GM21381 (cell line): ENCODE measurements around the gene TNNC2.
"Not testable (repeated sequence)": the region's sequence is repeated elsewhere in the genome, so short reads cannot be mapped to it uniquely, and the experiment has no call there.

ENCODE experiments used
- ATAC-seq: cut with Tn5 transposase; IDR thresholded peaks from one replicate; pipeline ENCODE4 v1.9.1; 2021; ENCODE audit warnings: mild to moderate bottlenecking, moderate library complexity; ENCODE audit not compliant: unreplicated experiment

TNNC2 gene

DNA sequence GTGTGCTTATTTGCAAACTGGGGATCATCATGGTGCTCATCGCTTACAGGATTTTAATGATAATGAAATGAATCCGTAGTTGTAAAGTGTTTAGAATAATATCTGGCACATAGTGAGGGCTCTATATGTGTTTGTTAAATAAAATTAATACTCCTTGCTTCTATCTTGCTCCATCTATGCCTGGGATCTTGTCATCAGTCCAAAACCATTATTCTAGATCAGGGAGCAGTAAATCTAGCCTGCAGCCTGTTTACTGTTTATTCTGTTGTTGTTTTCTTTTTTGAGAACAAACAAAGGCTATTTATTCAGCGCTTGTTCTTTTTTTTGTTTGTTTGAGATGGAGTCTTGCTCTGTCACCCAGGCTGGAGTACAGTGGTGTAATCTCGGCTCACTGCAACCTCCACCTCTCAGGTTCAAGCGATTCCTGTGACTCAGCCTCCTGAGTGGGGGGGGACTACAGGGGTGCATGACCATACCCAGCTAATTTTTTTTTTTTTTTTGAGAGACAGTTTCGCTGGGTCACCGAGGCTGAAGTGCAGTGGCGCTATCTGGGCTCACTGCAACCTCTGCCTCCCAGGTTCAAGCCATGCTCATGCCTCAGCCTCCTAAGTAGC, 22.0 kb upstream of the TNNC2 start:
- no peak for ATAC-seq

DNA sequence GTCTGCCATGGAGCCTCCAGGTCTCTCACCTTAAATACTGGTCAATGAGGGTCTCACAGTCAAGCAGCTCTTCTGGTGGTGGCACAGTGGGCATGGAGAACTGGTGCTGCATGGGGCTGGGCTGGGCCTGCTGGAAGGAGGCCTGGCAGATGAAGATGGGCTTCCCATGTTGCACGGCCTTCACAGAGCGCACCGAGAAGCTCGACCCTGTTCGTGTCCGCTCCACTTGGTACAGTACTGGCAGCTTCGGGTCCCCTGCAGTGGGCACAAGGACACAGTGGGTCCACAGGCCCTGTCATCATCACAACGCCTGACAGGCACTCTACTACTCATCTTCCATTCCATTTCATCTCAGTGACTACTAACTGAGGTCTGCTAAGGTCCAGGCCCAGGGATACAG, 21.3 kb upstream of the TNNC2 start:
- no peak for ATAC-seq

DNA sequence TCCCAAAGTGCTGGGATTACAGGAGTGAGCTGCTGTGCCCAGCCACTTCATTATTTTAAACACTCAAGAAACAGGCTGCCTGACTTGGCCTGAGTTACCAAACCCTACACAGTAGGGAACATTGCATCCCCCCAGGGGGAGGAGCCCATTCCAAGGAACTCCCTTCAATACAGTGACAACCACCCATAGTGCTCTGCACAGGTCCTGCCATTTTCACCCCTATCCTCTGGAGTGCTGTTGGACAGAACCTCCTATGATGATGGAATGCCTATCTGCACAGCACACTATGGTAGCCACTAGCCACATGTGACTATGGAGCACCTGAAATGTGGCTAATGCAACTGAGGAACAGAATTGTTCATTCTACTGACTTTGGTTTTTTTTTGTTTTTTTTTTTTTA, 18.3 kb upstream of the TNNC2 start:
- ATAC-seq: no peak

DNA sequence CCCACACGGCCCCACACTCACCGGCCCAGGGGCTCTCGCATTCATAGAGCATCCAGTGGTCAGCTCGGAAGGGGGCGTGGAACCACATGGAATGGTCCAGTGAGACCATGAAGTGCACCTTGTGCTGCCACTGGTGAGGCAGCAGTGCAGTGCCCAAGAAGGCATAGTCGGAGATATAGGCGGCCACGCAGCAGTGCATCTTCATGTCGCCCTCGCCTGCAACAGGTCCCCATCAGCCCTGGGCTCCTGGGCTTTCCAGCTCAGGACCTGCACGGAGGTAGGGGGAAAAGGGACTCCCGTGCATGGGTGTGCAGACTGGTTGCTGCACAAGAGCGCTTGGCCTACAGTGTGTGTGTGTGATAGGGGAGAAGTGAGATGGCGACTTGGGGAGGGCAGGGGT, 16.4 kb upstream of the TNNC2 start:
- ATAC-seq: no peak

DNA sequence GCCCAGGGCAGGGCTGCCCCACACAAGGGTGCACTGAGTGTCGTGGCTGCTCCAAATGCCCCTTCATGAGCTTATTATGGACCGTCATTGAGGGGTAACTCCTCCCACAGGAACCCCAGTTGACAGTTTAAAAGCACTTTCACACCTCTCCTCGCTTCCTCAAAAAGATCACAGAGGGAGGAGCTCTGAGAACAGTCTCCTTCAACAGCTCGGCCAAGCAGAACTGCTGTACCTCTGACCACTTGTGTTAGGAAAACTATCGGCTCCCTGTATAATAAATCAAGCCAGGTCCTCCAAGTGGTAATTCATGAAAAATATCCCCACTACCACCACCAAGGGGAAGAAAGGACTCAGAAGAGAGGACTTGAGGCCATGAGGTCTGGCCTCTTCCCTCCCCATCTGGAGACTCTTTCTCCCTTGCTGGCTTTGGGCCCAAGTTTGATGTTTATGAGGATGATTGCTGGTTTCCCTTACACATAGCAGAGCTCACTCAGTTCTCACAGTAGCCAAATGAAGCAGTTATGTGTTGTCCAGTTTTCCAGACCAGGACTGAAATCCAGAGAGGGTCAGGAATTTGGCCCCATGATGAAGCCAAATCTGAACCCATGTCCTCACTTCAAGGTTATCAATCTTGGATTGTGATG, 15.2 kb upstream of the TNNC2 start:
- ATAC-seq: peak; percentile 71

DNA sequence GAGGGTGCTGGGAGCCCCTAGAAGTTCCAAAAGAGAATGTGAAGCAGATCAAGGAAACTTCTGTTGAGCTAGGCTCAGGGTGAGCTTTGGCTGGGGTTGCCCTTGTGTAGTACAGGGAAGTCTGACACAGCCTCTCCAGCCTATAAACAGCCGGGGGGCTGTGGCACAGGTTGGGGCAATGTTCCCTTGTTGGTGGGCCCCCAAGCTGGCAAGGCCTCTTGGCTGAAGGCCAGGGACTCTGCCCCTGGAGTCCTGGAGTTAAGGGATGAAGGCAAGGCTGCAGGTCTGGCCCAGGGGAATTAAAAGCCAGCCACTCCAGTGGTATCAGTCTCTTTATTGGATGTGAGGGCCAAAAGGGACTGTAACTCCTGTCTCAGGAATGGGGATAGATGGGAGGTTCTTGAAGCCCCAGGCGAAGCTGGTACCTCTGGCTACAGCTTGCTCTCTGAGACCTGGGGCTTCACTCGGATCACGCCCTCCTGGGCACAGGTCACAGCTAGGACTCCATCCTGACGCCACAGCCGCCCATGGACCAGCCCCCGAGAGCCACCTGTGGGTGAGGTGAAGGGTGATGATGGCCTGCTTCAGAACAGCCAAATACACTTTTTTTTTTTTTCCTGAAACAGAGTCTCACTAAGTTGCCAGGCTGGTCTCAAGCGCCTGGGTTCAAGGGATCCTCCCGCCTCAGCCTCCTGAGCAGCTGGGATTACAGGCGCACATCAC, 14.5 kb upstream of the TNNC2 start:
- no peak for ATAC-seq

DNA sequence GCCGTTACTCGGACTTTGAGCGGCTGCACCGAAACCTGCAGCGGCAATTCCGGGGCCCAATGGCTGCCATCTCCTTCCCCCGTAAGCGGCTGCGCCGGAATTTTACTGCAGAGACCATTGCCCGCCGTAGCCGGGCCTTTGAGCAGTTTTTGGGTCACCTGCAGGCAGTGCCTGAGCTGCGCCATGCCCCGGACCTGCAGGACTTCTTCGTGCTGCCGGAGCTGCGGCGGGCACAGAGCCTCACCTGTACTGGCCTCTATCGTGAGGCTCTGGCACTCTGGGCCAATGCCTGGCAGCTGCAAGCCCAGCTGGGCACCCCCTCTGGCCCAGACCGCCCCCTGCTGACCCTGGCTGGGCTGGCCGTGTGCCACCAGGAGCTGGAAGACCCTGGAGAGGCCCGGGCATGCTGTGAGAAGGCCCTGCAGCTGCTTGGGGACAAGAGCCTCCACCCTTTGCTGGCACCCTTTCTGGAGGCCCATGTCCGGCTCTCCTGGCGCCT, 13.6 kb upstream of the TNNC2 start:
- ATAC-seq: no peak

DNA sequence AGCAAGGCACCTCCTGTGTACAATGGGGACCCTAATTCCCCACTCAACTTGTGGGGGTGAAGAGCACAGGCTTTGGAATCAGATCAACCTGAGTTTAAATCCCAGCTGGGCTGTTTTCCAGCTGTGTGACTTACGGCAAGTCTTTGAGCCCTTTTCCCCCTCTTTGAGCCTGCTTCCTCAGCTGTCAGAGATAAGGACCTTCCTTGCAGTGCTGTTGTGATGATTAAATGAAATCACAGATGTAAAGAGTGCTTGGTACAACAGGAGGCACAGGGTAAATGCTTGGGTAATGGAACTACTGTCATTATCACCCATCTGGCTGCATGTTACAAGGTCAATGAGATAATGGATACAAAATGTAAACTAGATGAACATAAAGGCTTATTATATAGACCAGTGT, 9.7 kb upstream of the TNNC2 start:
- ATAC-seq: no peak

DNA sequence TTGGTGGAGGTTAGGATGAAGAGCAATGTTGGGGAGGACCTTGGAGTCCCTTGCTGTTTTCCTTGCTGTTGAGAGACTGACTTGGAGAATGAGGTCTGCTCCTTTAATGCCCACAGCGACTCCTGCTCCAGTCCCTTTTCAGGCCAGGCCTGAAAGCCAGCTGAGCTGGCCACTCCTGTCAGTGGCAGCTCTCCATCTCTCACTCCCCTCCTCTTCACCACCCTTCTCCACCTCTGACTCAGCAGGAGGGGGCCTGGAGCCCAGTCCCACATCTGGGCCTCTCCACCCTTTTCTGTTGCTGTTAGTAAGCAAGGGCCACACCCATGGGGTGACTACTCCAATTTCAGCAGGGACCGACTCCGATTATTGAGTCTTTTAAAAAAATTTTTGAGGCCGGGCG, 8.7 kb upstream of the TNNC2 start:
- no peak for ATAC-seq

DNA sequence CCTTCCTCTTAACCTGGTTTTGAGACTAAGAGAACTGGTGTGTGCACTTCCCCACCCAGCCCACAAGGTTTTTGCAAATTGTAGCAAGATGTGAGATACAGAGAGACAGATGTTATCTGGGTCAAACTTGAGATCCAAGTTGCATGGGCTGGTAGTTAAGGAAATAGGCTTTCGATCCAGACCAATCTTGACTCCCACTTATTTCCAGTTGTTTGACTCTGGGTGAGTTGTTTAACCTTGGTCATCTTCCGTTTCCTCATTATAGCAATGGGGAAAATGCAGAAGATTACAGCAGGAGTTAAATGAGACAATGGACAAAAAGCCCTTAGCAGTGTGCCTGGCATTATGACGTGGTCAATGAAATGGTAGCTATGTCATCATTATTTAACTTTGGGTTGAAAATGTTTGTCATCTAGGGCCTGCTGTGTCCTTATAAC, 8.2 kb upstream of the TNNC2 start:
- no peak for ATAC-seq

DNA sequence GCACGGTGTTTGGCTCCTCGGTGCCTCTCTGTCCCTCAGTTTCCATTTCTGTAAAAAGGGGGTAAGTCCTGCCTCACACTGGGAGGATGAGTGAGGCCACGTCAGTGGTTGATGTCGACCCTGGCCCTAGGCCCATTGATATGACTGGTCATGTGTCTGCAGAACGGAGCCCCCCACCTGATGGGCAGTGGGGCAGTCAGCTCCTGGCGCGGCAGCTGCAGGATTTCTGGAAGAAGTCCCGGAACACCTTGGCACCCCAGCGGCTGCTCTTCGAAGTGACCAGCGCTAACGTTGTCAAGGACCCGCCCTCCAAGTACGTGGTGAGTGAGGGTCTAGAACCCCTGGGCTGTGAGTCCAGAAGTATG, 7.7 kb upstream of the TNNC2 start:
- ATAC-seq: no peak

DNA sequence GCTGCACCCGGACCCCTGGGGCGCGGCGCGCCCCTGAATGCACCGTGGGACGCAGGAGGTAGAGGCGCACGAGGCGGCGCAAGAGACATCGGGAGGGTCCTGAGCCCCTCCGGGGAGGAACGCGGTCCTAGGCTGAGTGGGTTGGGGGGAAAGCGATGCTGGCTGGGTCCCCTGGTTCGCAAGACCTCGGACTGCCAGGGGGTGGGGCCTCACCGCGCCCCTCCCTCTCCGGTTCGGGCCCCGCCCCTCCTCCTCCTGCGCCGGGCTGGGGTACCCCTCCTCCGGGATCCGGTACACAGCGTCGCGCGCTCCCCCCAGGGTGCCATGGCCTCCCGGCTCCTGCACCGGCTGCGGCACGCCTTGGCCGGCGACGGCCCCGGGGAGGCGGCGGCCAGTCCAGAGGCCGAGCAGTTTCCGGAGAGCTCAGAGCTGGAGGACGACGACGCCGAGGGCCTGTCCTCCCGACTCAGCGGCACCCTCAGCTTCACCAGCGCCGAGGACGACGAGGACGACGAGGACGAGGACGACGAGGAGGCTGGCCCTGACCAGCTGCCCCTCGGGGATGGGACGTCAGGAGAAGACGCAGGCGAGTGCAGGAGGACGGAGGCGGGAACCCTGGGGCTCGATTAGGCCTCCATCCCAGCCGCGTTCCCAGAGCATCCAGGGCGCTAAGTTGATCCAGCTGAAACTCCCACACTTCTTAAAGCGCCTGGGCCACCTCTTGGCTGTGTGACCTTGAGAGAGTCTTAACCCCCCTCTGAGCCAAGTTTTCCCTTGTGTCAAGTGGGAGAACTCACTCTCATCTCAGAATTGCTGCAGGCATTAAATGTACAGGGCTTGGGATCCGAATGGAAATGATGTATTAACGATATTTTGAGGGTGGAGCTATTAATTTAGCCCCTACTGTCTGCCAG, 7.0 kb upstream of the TNNC2 start:
- no peak for ATAC-seq

DNA sequence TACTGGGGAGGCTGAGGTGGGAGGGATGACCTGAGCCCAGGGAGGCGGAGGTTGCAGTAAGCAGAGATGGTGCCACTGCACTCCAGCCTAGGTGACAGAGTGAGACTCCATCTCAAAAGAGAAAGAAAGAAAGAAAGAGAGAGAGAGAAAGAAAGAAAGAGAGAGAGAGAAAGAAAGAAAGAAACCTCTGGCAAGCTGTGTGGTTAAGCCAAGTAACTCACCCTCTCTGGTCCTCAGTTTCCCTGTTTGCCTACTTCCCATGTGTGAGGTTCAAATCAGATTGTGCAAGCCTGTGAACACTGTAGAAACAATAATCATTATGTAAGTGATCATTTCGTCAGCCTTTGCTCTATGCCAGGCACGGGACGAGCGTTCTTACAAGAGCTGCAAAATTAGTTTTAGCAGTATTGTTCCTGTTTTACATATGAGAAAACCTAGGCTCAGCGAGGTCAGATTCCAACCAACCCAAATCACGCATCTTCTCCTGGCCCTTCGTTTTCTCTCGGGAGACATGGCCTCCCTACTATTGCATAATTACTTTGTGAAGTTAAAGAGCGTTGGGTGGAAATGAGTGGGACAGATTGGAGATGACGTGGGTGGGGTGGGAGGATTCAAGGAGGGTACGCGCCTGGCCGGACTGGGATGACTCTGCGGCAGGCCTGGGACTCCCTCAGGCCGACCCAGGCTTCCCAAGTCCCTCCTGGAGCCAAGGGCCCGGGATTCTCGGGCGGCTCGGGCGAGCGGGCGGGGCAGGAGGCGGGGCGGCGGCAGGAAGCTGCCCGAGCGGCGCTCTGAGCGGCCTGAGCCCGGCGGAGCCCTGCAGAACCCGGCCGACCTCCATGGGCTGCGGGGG, 6.1 kb upstream of the TNNC2 start, which contains the start of gene SNX21:
Gene SNX21, plus strand, starts transcription at position 770 of the 853 bp plus-strand sequence. CDS start 121 bp downstream, outside the sequence.
- ATAC-seq: no peak

DNA sequence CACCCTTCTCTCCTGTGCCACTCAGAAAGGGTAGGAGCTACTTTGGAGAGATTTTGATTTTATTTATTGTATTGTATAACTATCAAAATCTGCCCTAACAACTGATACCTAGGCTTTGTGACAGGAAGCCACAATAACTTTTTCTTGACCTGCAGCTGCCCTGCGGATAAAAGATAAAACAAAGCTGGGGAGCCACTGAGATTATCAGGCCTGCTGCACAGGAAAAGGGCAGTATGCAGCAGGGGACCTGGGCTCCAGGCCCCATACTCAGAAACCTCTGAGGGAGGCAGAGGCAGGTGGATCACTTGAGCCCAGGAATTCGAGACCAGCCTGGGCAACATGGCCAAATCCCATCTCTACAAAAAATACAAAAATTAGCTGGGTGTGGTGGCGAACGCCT, 5.5 kb upstream of the TNNC2 start:
- ATAC-seq: no peak

DNA sequence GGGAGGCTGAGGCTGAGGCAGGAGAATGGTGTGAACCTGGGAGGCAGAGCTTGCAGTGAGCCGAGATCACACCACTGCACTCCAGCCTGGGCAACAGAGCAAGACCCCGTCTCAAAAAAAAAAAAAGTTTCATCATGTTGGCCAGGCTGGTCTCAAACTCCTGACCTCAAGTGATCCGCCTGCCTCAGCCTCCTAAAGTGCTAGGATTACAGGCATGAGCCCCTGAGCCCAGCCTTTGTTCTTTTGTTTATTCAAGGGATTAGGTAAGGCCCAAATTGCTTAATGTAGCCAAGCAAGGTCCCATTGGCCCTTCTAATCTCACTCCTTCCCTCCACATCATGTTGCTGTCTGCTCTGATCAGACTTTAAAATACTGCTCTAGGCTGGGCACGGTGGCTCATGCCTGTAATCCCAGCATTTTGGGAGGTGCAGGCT, 2.6 kb upstream of the TNNC2 start:
- ATAC-seq: not testable (repeated sequence)

DNA sequence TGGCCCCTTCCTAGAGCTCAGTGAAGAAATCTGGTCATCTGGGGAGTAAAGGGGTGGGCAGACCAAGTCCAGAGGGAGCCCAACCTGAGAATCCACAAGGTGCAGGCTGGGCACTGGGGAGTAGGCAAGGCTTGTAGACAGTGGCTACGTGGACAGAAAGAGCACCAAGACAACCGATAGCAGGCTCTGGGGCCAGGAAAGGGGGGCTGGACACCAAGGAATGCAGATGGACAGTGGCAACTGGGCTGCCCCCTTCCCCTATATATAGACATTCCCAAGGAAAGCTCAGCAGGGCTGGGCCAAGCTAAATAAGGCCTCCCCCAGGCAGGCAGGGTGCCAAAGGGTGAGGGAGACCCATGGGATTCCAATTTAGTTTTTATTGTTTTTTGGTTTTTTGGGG, 1.5 kb upstream of the TNNC2 start:
- no peak for ATAC-seq

DNA sequence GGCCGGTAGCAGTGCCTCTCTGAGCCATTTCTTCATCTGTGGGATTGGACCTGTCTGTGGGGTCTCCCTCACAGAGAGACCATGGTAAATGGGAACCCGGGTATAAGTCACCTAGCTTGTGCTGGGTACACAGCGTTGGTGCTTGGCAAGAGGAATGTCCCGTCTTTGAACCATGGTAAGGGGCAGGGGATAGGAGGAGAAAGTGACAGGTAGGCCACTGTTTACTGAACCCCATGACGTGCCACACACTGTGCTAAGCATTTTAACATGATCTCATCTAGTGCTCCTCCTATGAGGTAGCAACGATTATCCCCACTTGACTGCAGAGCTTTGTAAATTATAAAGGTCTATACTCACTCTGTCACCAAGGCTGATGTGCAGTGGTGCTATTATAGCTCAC, 600 bp upstream of the TNNC2 start:
- ATAC-seq: no peak

DNA sequence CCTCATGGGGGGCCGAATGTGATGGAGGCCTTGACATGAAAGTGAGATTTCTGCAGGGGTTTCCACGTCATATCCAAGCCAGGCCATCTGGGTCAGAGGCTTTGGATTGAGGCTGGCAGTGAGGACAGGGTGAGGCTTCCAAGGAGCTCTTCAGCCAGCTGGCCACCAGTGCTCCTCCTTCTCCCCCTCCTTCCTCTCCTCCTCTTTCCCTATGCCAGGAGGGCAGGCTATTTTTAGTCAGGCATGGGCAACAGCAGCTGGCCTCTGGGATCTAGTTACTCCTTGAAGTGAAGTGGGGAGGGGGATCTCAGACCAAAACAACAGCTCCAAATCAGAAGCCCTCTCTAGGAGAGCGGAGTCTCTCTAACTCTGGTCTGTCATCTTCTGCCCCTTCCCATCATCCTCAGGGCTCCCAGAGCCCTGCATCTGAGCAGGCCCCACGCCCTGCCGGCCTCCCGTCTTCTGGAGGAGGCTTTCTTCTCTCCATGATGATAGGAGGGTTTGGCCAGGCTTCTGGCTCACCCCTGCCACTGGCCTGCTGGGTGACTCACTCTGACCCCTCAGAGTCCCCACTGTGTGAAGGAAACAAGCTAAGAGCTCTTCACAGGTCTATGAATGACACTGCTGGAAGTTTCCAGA, 612 bp downstream of the TNNC2 start:
- no peak for ATAC-seq

DNA sequence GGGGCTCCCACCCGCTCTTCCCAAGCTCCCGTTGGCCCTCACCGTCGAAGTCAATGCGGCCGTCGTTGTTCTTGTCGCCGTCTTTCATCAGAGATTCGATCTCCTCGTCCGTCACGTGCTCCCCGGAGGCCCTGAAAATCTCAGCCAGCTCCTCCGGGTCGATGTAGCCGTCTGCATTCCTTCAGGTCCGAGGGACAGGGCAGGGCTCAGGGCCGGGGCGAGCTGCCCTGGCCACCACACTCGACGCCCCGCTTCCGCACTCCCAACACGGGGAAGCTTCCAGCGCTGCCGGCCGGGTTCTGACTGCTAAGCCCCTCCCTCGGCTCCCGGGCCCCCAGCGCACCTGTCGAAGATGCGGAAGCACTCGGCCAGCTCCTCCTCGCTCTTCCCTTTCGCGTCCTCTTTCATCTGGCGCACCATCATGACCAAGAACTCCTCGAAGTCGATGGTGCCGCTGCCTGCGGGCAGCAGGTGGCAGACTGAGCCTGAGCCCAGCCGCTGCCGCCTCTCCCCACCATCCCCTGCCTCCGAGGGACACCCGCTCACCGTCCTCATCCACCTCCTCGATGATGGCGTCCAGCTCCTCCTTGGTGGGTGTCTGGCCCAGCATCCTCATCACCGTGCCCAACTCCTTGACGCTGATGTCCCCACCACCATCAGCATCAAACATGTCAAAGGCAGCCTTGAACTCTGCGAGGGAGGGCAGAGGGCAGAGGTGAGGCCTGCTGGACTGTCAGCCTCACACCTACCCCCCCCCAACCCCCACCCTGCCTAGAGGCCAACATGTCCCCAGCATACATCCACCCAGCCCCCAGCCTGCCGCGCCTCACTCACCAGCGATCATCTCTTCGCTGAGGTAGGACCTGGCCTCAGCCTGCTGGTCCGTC, 2.9 kb downstream of the TNNC2 start:
- ATAC-seq: no peak
